GM19351 (cell line): ENCODE measurements around the gene MTG1.
"Not testable (repeated sequence)": the region's sequence is repeated elsewhere in the genome, so short reads cannot be mapped to it uniquely, and the experiment has no call there.

Experiments
- ATAC-seq: cut with Tn5 transposase; IDR thresholded peaks from one replicate; pipeline ENCODE4 v1.9.1; 2021; ENCODE audit warnings: mild to moderate bottlenecking, moderate library complexity; ENCODE audit not compliant: unreplicated experiment

Gene MTG1

DNA sequence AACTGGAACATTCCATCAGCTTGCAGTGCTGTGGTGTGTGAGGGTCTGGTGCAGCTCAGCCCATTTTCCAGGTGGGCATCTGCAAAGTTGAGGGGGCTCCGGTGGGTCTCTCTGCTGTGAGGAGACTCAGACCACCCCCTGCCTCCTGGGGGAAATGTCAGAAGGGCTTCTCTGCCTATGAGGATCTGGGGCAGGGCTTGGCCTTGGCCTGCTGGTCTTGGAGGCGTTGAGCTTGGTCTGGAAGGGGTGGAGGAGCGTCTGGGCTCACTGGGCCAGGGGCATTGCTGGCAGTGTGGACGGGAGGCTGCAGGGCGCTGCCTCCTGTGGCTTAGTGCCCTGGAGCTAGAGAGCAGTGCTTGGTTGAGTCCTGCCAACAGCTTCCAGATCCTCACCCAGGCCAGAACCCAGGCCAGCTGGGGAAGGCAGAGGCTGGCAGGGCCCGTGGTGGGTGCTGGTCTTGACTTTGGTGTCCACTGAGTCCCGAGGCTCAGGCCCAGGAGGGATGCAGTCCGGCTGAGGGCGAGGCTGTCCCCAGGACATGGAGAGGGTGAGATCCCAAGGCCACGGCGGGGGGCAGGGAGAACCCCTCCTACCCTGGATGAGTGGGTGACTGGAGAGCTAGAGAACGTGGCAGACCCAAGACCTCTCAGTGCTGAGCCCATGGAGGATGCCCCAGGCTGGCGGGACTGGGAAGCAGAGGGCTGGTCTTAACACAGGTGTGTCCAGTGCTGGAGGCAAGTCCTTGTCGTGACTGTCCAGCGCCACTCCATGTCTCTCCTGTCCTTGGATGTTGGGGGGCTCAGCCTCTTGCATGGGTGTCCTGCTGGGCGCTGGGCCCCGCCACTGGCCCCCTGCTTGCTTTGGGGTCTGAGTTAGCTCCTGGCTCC lies 27.6 kb downstream of the MTG1 start:
- ATAC-seq = no peak

DNA sequence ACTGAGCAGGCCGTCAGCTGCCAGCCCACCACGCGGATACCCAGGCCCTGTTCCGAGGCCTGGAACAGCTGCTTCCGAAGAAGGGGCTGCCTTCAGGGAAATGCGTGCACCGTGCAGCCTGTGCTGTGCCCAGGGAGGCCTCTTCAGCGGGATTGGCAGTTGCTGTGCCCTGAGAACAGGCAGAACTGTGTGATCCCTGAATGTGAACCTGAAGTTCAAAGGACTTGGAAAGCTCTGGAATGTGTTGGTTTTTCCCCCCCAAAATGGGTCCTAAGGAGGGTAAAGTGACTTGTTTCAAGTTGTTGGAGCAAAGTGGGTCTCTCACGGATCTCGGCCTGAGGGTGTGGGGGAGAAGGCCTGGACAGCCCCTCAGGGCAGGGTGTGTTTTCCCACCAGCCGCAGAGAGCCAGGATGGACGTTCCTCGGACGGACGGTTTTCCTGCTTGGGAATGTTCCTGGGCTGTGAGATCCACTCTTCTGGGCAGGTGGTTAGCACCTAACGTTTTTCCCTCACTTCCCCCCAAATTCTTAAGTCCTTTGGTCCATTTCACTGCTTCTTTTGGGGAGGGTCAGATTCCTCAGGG lies 28.4 kb downstream of the MTG1 start:
- ATAC-seq = no peak

DNA sequence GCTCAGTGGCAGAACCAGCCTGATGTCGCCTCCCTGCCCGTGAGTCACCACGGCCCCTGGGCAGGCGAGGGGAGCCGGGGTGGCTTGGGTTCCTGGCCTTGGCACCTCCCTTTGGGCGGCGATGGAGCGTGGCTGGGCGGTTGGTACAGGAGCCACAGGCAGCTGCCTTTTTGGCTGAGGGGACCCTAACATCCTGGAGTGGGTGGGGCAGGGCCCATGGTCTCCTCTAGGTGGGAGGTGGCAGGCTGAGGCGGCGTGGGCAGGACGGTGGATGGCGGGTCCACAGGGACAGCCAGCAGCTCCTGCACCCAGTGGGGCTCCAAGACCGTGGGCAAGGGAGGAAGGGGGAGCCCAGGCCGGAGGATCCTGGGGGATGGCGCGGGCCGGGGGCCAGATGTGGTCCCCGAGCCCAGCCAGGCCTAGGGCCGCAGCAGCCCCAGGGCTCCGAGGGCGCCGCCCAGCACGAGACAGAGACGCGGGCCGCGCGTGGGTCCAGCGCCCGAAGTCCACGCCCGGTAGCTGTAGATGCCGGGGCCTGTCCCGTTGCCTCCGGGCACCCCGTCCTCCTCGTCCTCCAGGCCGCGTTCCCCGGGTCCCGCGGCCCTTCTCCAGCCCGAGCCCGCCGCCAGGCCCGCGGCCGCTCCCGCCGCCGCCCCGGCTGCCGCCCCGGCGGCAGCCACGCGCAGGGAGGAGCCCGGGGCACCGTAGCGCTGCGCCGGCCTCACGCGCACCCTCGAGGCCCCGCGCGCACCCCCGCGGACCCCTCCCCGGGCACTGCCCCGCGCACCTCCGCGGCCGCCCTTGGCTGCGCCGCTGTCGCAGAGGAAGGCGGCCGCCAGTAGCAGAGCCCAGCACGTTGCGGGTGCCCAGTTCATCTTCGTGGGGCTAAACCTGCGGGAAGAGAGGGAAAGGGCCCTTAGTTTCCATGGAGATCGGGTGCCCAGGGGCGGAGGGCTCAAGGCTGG lies 29.1 kb downstream of the MTG1 start:
- no peak for ATAC-seq

DNA sequence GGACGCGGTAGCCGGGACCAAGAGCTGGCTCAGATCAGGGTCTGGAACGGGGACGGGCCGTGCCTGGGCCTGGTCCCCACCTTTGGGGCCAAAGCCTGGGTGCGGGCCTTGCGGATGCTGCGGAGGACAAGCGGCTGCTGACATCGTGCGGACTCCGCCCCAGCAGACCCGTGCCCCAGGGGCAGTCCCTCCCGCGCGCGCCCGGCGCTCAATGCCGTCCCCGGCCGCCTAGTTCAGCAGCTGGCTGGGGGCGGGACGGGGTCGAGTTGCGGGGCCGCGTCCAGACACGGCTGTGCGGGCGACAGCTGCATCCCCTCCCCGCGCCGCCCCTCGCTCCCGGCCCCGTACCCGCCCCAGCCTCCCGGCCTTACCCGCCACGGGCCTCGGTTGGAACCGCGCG lies 30.1 kb downstream of the MTG1 start:
- ATAC-seq = not testable (repeated sequence)

DNA sequence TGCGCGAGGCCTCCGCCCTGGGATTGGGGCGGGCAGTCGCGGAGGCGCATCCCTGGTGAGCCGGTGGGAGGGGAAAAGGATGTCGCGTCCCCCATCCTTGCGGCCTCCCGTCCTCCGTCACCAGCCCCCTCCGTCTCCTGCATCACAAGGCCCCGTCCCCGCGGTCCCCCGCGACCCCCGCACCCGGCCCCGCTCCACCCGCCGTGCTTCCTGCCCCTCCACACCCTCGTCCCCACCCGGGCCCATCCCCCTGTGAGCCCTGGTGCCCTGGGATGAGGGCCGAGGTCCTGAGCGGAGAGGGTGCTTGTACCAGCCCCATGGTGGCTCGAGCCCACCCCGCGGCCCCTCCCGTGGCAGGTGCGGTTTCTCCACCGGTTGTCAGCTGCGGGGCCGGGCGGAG lies 30.6 kb downstream of the MTG1 start, which contains the start of gene SPRN:
SPRN (minus strand) TSS at position 25 of the 400 bp plus-strand sequence. CDS start 944 bp downstream, outside the sequence.
- ATAC-seq = not testable (repeated sequence)

DNA sequence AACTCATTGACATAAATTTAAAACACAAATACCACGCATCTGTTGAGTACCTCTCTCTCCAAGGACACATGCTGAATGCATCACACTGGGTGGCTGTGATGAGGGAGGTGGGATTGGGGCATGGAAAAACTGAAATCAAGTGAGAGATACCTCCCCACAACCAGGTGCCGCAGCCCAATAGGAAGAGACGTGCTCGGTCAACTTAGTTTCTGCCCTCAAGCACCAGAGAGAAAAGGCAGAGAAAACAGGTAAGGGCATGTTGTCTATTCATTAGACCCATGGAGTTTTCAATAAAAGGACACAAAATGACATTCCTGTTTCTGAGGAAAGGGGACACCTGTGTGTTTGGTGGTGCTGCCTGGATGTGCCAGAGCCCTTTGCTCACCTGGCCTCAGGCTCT lies 35.6 kb downstream of the MTG1 start:
- not testable (repeated sequence) for ATAC-seq

DNA sequence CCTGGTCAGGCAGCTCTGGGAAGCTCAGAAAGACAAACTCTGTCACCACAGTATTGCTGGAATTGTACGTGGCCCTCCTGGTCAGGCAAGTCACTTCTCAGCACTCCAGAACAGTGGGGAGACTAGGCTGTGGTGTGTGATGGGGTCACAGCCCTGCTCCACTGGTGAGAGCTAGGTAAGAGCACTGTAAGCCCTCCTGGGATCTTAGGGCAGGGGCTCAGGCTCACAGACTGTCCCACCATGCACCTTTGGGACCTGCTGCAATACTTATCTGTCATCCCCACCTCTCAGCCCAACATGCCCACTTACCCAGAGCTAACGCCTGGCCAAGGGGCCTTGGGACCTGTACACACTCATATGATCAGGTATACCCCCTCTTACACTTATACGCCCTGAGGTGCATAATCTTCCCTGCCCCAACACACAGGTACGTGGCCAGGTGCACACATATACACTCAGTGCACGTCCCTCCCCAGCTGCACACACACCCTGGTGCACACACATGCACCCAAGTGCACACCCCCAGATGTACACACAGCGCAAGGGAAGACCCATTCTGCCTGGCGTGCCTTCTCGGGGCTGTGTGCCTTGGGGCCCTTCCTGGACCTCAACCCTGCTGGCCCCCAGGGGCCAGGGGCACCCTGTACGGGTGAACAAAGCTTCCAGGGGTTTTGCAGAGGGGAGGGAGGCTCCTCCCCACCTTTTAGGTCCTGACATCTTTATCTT lies 38.1 kb downstream of the MTG1 start:
- not testable (repeated sequence) for ATAC-seq

DNA sequence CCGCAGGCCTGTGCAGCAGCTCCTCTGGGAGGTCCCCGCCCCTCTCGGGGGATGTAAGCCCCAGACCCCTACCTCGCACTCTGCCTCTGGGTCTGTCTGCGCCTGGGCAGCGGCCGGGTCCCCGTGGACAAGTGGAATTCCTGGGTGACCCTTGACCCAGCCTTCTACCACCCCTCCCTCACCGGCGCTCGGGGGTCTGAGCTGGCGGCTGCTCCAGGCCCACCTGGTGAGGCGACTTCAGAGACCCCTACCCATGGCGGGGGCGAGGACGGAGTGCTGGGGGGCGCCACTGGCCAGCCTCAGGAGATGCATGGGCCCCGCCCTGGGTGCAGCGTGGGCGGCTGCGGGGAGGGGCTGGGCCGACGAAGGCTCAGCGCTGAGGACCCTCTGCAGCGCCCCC lies 38.8 kb downstream of the MTG1 start:
- ATAC-seq = not testable (repeated sequence)

DNA sequence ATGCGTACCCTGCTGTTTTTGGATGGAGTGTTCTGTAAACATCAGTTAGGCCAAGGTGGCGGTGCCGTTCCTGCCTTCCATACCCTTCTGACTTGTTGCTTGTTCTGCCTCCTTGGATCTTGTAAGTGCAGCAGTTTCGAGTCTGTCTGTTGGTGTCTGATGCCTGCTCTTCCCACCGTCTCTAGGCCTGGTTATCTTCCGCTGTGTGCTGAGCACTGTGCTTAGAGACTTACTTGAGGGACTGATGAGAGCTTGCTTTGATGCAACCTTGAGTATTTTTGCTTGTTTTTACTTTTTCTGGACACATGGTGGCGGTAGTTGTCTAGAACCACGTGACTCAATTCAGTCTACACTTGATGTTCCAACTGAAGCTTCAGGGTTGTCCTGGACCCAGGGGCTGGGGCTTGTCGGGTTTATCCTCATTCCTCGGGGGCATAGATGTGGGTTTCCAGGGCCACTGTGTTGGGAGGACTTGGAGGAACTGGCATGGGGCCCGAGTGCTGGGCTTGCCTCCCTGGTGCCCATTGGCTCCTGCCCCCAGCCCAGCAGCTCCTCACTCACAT lies 44.8 kb downstream of the MTG1 start:
- peak; percentile 73 for ATAC-seq

DNA sequence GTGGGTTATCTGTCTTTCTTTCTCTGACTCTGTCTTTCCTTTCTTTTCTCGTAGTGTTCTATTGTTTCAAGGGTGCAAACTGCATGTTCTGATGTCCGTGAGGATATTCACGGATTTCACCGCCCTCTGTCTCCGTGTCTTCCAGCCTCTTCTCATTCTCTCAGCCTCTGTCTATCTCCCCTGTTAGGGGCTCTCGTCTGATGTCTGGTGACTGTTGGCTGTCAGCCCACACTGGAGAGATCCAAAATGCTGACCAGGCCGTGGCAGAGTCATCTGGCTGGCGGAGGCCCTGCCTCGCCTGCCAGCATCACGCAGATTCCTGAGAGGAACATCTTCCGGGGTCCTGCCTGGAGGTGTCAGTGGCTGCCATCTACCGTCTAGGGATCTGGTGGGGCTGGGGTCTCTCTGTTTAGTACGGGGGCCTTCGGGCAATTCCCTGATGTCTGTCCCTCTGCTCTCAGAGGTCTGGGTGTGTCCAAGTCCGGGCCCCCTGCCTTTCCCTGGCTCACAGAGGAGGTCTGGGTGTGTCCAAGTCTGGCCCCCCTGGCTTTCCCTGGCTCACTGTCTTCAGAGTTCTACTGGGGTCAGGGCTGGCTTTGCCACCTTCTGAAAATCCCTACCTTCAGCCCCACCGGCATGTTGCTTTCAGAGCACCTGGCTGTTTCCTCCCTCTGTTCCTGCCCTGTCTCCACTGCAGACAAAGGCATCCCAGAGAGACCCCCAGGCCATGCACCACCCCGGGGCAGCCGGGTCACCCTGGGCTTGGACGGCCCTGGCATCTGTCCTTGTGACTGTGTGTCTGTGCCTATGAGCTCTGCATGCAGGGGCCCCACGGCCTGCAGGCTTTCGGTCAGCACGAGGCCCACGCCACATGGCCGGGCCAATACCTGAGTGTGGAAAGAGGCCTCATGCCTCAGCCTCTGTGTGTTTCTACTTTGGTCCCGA lies 45.8 kb downstream of the MTG1 start:
- no peak for ATAC-seq

DNA sequence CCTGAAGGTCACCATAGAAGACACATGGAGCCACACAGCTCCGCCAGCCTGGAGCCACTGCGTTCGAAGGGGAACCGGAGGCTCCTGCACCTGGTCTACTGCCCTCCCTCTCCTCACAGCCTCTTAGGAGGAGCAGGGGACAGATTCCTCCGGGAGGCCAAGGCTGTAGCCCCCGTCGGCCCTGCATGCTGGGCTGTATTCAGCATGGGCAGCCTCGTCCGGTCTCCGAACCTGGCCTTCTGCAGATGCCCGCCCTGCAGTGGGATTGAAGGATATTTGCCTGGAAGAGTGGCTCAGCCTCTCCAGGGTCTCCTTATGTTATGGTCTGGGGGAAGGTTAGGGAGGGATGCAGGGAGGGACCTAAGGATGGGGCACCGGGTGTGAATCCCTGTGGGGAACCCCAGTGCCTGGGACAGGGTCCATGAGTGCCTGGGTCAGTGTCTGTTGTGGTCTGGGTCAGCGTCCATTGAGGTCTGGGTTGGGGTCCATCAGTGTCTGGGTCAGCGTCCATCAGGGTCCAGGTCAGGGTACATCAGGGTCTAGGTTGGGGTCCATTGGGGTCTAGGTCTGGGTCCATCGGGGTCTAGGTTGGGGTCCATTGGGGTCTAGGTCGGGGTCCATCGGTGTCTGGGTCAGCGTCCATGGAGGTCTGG lies 46.8 kb downstream of the MTG1 start:
- no peak for ATAC-seq

DNA sequence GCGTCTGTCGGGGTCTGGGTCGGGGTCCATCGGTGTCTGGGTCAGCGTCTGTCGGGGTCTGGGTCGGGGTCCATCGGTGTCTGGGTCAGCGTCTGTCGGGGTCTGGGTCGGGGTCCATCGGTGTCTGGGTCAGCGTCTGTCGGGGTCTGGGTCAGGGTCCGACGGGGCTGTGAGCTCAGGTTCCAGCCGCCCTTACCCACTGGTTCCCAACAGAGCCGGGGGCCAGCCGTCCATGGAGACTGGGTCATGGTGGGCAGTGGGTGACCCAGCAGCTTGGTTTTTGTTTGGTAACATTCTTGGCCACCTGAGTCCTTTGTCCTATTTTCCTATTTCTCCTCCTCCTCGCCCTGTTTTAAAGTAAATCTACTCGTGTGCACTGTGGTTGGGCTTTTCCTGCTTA lies 47.4 kb downstream of the MTG1 start:
- not testable (repeated sequence) for ATAC-seq

DNA sequence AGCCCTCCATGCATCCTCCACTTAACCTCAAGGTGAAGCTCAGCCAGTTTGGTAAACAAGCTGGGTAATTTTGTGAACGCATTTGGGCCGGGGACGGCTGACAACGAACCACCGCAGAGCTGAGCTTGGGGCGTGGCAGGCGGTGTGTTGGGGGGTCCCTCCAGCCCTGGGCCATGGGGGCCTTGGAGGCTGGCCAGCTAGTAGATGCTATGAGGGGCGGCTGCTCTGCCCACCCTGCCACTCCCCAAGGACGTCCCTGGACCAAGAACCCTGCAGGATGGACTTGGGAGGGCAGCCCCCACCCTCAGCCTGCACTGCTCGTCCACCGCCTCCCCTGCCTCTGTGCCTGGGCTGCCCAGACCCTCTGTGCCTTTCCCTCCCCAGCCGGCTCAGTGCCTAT lies 47.8 kb downstream of the MTG1 start:
- no peak for ATAC-seq

DNA sequence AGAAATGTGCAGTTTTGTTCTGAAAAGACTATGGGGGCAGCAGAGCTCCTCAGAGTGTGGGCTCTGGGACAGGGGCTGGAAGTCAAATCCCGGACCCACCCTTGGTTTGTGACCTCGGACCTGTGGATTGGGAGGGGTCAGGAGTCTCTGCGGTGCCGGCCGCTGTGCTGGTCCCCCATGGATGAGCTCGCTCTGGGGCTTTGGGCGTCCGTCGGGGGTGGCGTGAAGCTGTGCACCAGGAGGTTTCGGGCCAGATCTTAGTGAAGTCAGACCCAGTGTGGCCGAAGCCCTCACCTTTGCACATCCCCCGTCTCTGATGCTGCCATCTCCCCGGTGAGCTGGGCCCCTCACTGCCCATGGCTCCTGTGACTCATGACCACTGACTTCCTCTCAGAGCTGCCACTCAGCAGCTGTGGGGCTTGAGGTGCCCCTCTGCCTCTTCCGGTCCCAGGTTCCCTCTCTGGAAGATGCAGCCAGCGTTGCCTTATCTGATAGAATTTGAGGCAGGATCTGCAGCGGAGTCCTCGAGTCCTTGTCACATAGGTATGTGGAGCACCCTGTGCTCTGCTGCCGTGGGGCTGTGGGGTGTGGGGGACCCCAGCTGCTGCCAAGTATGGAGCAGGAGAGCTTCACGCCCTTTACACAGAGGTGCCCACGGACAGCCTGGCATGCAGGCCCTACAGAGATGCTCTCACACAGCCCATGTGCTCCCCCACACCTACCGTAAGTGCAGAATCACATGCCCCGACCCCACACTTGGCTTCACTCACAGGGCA lies 48.4 kb downstream of the MTG1 start:
- ATAC-seq = no peak

DNA sequence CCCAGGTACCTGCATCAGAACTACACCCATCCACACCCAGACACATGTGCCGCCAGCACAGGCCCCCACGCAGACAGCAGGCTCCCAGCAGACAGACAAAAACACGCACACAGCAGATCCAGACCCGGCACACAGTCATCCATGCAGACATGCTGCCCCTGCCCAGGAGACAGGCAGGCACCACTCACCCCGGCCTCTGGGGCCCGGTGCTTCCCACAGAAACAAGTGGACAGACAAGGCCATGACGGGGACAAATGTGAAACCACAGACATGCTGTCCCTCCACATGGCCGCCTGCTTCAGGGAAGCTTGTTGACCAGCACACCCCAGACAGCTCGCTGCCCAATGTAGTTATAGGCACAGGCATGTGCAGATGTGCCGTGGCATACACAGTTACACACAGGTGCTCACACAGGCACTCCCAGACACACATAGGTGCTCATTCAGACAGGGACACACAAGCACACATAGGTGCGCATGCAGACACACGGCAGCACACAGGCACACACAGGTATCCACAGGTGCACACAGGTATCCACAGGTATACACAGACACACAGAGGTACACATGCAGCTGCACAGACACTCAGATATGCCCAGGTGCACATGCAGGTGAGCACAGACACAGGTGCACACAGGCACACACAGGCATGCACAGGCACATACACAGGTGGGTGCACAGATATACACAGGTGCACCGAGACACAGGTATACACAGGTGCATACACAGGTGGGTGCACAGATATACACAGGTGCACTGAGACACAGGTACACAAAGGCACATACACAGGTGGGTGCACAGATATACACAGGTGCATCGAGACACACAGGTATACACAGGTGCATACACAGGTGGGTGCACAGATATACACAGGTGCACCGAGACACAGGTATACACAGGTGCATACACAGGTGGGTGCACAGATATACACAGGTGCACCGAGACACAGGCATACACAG lies 49.3 kb downstream of the MTG1 start:
- ATAC-seq = no peak

DNA sequence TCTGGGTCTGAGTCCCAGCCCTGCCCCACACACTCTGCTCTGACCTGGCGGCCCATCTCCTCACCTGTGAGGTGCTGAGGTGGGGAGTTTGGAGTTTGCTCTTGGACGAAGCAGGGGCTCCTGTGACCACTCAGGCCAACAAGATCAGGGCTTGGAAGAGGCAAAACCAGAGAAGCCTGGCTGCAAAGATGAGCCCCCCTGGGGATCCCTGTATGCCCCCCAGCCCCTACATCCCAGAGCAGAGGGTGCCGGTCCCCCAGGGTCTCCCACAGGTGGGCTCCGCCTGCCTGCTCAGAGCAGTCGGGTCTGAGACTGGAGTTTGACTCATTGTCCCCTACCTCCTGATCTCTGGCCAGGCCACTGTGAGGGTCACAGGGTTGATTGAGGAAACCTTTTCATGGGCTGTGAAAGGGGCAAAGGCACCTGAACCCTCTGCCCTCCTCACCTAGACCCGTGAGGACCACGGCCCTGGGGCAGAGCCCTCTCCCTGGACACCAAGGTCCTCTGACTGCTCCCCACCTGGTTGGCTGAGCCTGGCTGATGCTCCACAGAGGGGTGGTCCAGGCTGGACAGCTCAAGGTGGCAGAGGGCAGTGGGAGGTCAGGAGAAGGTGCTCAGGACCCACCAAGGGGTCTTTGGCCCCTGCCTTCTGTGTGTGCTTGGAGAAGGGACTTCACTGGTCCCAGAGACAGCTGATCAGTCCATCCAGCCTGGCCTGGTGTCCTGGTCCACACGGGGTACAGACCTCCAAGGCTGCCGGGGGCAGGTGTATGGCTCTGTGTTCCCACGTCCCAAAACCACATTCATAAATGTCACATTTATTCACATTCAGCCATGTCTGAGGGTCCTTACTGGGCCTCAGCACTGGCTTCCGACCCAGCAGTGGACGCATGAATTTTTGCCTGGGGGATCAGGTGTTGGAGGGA lies 50.6 kb downstream of the MTG1 start:
- no peak for ATAC-seq
